C4-2B (cell line): ENCODE results near the gene FAM13A.

Experiments
- H3K27ac ChIP-seq: fragments of 450-650 bp; 2 replicates; pipeline ENCODE4 v1.5.1; 2017
- ZFX ChIP-seq: fragments of 450-650 bp; IDR thresholded peaks from 2 replicates; pipeline ENCODE4 v1.6.1; 2017
- TF ChIP-seq, protein P1 (sequence below): fragments of 450-650 bp; conservative IDR thresholded peaks from 2 replicates; pipeline ENCODE4 v1.5.1; 2017; ENCODE audit warnings: mild to moderate bottlenecking

Gene FAM13A

DNA sequence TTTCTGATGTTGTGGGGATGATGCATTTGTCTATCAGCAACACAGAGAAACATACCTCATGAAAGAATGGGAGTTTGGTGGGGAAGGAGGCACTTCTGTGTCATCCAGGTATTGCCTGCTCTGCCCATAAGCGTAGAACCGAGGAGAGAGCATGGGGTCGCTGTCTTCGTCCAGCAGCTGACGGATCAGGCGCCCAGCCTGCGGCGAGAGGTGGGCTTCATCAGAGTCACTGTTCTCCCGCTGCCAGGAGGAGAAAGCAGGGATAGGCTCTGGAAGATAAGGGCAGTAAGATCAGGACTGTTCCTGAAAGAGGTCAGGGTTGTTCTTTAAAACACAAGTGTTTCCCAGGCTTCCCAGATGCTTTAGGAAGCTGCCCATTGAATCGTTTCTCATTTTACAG is 306.6 kb downstream of the FAM13A start:
- TF ChIP-seq ZFX = no peak
- TF ChIP-seq, protein P1, sequence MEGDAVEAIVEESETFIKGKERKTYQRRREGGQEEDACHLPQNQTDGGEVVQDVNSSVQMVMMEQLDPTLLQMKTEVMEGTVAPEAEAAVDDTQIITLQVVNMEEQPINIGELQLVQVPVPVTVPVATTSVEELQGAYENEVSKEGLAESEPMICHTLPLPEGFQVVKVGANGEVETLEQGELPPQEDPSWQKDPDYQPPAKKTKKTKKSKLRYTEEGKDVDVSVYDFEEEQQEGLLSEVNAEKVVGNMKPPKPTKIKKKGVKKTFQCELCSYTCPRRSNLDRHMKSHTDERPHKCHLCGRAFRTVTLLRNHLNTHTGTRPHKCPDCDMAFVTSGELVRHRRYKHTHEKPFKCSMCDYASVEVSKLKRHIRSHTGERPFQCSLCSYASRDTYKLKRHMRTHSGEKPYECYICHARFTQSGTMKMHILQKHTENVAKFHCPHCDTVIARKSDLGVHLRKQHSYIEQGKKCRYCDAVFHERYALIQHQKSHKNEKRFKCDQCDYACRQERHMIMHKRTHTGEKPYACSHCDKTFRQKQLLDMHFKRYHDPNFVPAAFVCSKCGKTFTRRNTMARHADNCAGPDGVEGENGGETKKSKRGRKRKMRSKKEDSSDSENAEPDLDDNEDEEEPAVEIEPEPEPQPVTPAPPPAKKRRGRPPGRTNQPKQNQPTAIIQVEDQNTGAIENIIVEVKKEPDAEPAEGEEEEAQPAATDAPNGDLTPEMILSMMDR = no peak
- no peak overlapping the region for H3K27ac ChIP-seq

DNA sequence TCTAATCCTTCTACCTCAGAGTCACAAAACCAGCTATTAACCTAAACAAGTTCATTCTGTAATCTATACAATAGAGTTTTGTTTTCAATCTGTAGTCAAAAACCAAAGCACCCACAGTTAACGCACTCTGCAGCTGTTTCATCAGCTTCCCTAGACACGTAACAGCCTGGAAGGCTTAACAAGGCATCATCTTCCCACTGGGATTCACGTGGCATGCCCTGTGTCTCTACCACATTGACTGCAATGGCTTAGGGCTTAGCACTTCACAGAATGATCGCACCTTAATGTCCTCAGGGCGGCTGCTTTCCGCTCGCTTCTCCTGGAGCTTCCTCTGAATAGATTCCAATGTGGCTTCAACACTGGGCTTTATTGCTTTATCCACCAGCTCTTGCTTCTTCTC is 309.6 kb downstream of the FAM13A start:
- H3K27ac ChIP-seq = no peak overlapping the region
- TF ChIP-seq, protein P1 = no peak
- no peak for TF ChIP-seq ZFX

DNA sequence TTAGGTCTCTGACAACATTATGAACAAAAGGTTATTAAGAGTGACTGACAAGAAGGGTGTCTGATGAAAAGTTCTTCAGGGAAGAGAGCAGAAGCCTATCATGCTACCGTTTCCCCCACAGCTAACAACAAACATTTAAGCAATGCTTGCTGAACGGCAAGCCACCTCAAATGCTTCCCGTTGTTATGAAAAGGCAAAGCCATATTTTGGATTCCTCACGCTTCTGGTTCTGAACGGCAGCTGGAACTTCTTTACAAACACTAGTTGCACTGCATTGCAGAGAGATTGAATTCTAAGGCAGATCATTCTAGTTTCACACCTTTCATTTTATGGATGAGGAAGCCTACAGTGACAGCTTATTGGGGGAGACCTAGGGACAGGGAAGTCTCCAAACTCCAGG is 310.8 kb downstream of the FAM13A start:
- no peak for TF ChIP-seq ZFX
- TF ChIP-seq, protein P1 = no peak
- no peak overlapping the region for H3K27ac ChIP-seq

DNA sequence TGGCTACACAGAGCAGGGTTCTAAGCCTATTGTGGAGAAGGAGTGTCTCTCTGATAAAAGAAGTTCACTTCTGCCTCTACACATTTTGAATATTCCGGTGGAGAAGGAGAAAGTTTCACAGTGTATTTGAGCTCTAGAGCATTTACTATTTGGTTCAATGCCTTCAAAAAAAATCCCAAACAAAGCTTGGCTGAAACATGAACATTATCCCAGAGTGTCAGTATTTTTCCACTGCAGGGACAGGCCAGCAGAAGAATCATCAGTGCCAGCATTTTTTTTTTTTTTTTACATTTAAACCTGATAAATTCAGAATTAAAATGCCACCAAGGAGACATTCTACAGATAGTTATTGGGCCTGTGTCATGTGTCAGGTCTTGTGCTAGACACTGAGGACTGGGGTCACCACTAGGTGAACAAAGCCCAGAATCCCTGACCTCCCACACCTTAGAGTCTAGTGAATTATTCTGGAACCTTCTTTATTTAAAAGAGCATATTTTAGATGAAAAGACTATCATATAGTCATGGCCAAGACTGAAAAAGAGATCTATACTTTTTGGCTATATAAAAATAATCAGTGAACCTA is 311.3 kb downstream of the FAM13A start:
- TF ChIP-seq ZFX = no peak
- TF ChIP-seq, protein P1 = no peak
- no peak overlapping the region for H3K27ac ChIP-seq

DNA sequence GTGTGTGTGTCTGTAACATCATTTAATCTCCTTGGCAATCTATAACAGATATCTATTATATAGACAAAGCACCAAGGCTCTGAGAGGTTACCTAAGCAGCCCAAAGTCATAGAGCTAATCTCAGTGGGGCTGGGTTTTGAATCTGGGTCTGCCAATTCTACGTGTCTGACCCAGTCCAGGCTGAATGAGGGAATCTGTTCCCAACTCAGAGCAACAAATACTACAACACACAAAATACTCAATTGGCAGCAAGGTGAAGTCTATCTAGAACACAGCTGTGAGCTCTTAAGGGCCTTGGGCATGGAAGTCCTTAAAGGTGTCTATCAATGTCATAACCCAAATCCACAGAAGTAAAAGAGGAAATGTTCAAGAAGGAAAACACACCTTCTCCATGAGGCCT is 311.8 kb downstream of the FAM13A start:
- TF ChIP-seq, protein P1 = no peak
- no peak for TF ChIP-seq ZFX

DNA sequence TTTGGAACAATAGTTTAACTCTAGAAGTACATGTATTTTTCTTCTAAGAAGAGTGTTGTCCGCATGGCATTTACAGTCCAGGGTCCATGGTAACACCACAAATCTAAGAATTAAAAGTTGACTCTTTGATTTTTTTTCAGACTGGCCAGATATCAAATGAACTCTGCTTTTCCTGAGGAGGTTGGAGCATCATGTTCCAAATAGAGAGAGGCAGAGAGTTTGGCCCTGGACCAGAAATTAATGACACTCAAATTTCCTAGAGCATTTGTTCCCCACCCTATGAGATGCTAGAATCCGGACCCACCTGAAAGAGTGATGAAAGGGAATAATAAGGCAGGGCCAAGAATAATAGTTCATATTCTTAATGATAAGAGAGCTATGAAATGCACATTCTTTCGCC is 312.4 kb downstream of the FAM13A start:
- TF ChIP-seq ZFX = no peak
- TF ChIP-seq, protein P1 = no peak

More for the DNA sequence above, 311.8 kb downstream of the FAM13A start:
- no peak overlapping the region for H3K27ac ChIP-seq

DNA sequence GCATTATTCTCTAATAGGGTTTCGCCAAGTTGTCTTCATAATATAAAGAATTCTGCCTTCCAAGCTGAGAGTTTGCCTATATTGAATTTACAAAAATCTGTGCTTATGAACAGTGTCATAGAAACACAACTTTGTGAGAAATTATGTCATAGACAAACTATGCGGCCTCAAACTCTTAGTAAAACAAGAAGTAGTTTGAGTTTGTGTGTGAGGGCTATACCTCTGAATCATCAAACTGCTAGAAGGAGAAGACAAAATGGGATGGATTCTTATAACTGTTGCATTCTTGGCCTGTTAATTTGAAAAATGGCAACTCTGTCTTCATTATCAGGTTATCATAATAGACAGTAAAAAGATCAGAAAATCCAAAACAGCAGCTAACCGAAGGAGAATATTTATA is 313.3 kb downstream of the FAM13A start:
- H3K27ac ChIP-seq = no peak overlapping the region
- TF ChIP-seq, protein P1 = no peak
- no peak for TF ChIP-seq ZFX

More for the DNA sequence above, 312.4 kb downstream of the FAM13A start:
- H3K27ac ChIP-seq = no peak overlapping the region
